CD4-positive, alpha-beta T cell treated with Interleukin-21 for 1 hour (primary cell): ENCODE results near the gene SGCE.
A peak's percentile ranks its signal among the peaks of the same experiment; 100 is the strongest.
"Not testable (repeated sequence)": the region's sequence is repeated elsewhere in the genome, so short reads cannot be mapped to it uniquely, and the experiment has no call there.

Source experiments
- DNase-seq: peaks from one replicate; pipeline ENCODE4 v3.0.0-alpha.2; 2020

The SGCE gene, protein sequence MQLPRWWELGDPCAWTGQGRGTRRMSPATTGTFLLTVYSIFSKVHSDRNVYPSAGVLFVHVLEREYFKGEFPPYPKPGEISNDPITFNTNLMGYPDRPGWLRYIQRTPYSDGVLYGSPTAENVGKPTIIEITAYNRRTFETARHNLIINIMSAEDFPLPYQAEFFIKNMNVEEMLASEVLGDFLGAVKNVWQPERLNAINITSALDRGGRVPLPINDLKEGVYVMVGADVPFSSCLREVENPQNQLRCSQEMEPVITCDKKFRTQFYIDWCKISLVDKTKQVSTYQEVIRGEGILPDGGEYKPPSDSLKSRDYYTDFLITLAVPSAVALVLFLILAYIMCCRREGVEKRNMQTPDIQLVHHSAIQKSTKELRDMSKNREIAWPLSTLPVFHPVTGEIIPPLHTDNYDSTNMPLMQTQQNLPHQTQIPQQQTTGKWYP

GRCh38 chr7:94655848-94656657 lies at the start of gene SGCE:
Gene SGCE, minus strand, starts transcription at chr7:94656133. Its CDS starts 35 bp downstream, at chr7:94656098.
- DNase-seq, result peak; percentile 57

- not testable (repeated sequence) for DNase-seq
Measured at GRCh38 chr7:94705155-94706021, 49.5 kb upstream of the SGCE start.

- no peak for DNase-seq
Measured at GRCh38 chr7:94701555-94701973, 45.6 kb upstream of the SGCE start.

DNA sequence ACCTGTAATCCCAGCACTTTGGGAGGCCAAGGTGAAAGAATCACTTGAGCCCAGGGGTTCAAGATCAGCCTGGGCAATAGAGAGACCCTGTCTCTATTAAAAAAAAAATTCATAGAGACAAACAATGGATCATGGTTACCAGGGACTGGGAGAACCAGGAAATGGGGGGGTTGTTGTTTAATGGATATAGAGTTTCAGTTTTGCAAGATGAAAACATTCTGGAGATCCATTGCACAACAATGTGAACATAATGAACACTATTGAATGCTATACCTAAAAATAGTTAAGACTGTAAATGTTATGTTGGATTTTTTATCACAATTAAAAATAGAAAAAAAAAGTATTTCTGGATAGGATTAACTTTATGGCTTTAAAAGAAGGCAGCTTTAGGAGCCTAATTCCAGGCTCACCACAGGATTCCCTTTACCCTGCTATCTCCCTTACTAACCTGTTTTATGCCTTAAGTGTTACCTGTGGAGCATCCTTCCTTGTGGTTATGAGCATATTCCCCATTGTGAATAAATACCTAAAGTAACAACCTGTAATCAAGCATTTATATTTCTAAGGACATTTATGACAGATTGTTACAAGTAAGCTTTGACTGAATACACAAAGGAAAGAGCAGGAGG lies 45.1 kb upstream of the SGCE start:
- no peak for DNase-seq

DNA sequence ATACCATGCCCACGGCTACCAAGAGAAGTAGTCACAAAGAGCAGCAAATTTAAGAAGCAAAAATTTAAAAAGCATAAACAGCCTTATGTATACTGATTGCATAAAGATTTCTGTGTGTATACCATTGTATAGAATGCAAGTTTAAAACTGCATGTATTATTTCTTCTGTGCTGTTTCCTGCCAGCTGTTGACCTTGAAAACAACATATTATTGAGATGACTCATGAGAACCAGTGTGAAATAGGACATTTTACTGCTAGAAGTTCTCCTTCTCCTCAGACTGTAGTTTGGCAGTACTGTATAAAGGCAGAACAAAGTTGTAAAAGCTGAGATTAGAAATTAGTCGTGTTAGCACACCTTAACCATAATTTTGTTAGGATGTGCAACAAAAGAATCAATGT lies 42.3 kb upstream of the SGCE start:
- no peak for DNase-seq

GRCh38 chr7:94697035-94697974 lies 41.4 kb upstream of the SGCE start:
- DNase-seq, result no peak

GRCh38 chr7:94687810-94688209 lies 31.9 kb upstream of the SGCE start:
- no peak for DNase-seq

GRCh38 chr7:94687076-94687475 lies 31.1 kb upstream of the SGCE start:
- no peak for DNase-seq

DNA sequence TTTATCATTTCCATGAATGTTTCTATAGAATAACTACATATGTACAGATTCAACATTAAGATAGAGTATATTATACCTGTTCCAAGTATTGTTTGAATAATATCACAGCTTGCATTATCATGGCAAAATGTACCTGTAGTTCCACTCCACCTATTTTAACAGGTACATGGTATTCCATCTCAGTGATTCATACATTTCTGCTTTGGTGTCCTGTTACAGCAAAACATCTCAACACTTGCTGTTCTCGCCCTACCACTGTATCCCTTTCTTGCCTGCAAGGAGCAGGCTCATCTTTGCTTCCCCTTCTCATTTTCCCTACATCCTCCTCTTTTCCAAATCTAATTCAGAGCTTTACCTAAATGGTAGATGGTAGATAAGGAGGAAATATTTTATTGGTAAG lies 27.1 kb upstream of the SGCE start:
- DNase-seq, result no peak

GRCh38 chr7:94679358-94679757 lies 23.4 kb upstream of the SGCE start:
- DNase-seq, result no peak

DNA sequence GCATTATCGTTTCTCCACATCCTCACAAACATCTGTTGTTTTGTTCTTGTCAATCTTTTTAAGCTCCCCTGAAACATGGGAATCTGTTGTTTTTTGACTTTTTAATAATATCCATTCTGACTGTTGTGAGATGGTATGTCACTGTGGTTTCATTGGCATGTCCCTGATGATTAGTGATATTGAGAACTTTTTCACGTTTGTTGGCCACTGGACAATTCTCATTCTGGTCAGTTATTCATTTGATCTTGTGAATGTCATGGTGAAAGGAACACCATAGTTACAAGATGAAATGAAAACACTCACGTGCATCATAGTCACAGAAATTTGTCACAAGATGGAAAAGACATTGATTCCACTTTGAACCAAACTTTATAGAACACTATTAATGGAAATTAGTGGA lies 20.5 kb upstream of the SGCE start:
- DNase-seq, result no peak

DNA sequence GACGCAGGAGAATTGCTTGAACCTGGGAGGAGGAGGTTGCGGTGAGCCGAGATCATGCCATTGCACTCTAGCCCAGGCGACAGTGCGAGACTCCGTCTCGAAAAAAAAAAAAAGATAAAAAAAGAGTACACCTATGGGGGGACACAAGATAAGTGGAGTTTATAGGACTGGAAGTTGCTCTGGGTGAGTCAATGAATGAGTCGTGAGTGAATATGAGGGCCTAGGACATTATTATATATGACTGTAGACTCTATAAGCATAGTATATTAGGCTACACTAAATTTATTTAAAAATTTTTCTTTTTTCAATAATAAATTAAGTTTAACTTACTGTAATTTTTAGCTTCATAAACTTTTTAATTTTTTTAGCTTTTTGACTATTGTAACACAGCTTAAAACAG lies 19.4 kb upstream of the SGCE start:
- no peak for DNase-seq

GRCh38 chr7:94671444-94672235 lies 15.7 kb upstream of the SGCE start:
- DNase-seq, result no peak

- DNase-seq, result no peak
Measured at GRCh38 chr7:94669773-94670495, 14.0 kb upstream of the SGCE start.

GRCh38 chr7:94666879-94667587 lies 11.1 kb upstream of the SGCE start:
- DNase-seq, result no peak

DNA sequence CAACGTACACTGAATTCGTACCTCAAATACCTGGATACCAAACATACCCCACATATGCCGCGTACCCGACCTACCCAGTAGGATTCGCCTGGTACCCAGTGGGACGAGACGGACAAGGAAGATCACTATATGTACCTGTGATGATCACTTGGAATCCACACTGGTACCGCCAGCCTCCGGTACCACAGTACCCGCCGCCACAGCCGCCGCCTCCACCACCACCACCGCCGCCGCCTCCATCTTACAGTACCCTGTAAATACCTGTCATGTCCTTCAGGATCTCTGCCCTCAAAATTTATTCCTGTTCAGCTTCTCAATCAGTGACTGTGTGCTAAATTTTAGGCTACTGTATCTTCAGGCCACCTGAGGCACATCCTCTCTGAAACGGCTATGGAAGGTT lies 9.5 kb upstream of the SGCE start:
- DNase-seq, result no peak

GRCh38 chr7:94664023-94664422 lies 8.1 kb upstream of the SGCE start:
- DNase-seq, result no peak

GRCh38 chr7:94662548-94662947 lies 6.6 kb upstream of the SGCE start:
- no peak for DNase-seq

GRCh38 chr7:94660006-94660405 lies 4.1 kb upstream of the SGCE start:
- DNase-seq, result no peak
